ENCODE data around the gene CD27.
A peak's percentile ranks its signal among the peaks of the same experiment; 100 is the strongest.
"Not testable (repeated sequence)": the region's sequence is repeated elsewhere in the genome, so short reads cannot be mapped to it uniquely, and the experiment has no call there.

CD27 gene

GRCh38 chr12:6425590-6426531 is 18.9 kb upstream of the CD27 start:
- TF ChIP-seq, protein P1, sequence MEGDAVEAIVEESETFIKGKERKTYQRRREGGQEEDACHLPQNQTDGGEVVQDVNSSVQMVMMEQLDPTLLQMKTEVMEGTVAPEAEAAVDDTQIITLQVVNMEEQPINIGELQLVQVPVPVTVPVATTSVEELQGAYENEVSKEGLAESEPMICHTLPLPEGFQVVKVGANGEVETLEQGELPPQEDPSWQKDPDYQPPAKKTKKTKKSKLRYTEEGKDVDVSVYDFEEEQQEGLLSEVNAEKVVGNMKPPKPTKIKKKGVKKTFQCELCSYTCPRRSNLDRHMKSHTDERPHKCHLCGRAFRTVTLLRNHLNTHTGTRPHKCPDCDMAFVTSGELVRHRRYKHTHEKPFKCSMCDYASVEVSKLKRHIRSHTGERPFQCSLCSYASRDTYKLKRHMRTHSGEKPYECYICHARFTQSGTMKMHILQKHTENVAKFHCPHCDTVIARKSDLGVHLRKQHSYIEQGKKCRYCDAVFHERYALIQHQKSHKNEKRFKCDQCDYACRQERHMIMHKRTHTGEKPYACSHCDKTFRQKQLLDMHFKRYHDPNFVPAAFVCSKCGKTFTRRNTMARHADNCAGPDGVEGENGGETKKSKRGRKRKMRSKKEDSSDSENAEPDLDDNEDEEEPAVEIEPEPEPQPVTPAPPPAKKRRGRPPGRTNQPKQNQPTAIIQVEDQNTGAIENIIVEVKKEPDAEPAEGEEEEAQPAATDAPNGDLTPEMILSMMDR (conservative IDR thresholded peaks at IDR 0.05; ENCODE audit: low read length): no peak
- no peak for DNase-seq (ENCODE audit: low read depth)
- H3K4me3 ChIP-seq (ENCODE audit: low read length): no peak overlapping the region

DNA sequence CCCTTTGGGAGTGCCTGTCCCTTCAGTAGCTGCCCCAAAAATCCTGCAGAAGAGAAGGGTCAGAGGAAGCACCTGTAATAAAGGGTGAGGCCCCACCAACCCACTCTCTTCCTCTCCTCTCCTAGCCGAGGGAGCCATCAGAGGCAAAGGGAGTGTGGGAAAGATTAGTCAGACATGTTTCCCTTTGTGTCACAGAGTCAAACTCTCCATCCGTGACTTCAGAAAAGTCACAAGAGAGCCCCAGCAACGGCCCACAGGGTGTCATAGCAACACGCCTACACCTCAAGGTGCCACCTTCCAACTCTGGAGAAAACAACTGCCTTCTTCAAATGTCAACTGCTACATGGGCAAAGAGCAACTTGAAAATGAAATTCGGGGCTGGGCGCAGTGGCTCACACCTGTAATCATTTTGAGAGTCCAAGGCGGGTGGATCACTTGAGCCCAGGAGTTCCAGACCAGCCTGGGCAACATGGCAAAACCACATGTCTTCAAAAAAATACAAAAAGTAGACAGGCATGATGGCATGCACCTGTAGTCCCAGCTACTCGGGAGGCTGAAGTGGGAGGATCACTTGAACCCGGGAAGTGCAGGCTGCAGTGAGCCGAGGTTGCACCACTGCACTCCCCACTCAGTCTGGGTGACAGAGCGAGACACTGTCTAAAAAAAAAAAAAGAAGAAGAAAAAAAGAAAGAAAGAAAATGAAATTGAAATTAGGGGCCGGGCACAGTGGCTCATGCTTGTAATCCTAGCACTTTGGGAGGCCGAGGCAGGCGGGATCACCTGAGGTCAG is 17.7 kb upstream of the CD27 start:
- no peak overlapping the region for H3K4me3 ChIP-seq (ENCODE audit: low read length)
- TF ChIP-seq, protein P1 (conservative IDR thresholded peaks at IDR 0.05; ENCODE audit: low read length): no peak
- no peak for DNase-seq (ENCODE audit: low read depth)

DNA sequence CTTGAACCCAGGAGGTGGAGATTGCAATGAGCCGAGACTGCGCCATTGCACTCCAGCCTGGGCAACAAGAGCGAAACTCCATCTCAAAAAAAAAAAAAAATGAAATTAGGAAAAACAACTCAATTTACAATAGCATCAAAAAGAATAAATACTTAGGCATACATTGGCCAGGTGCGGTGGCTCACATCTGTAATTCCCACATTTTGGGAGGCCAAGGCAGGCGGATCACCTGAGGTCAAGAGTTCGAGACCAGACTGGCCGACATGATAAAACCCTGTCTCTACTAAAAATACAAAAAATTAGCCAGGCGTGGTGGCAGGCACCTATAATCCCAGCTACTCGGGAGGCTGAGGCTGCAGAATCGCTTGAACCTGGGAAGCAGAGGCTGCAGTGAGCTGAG is 17.0 kb upstream of the CD27 start:
- not testable (repeated sequence) for DNase-seq (ENCODE audit: low read depth); H3K4me3 ChIP-seq (ENCODE audit: low read length)

GRCh38 chr12:6428326-6428725 is 16.4 kb upstream of the CD27 start:
- H3K4me3 ChIP-seq (ENCODE audit: low read length): no peak overlapping the region
- no peak for DNase-seq (ENCODE audit: low read depth)
- TF ChIP-seq, protein P1 (conservative IDR thresholded peaks at IDR 0.05; ENCODE audit: low read length): no peak

GRCh38 chr12:6430124-6430989 is 14.4 kb upstream of the CD27 start:
- peak; percentile 99 for DNase-seq (ENCODE audit: low read depth)
- TF ChIP-seq, protein P1 (conservative IDR thresholded peaks at IDR 0.05; ENCODE audit: low read length): no peak; the same call in 1 of the 2 replicates
- H3K4me3 ChIP-seq (ENCODE audit: low read length): peak overlapping the region; percentile 50

DNA sequence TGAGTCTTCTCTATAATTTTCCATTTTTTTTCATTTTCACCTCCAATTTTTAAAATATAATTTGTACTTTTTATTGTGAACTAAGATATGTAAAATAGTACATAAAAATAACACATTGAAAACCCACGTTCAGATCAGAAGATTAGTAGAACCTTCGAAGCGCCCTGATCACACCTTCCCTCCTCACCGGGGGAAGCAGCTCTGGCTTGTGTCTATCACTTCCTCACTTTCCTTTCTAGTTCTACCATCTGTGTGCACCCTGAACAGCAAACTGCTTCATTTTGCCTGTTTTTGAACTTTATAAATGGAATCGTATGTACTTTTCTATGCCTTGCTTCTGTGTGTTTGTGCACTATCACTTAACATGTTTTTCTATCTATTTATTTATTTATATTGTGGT is 11.8 kb upstream of the CD27 start:
- TF ChIP-seq, protein P1 (conservative IDR thresholded peaks at IDR 0.05; ENCODE audit: low read length): no peak
- no peak overlapping the region for H3K4me3 ChIP-seq (ENCODE audit: low read length)
- DNase-seq (ENCODE audit: low read depth): no peak

Data from AG10803 (cell line).